BLaER1 (cell line): ENCODE results near the gene CDC14B.

Source experiments
- H3K27ac ChIP-seq: shearing (Covaris generic); formaldehyde crosslinking; 2 replicates; pipeline ENCODE4 v1.8.1; 2022
- H3K27me3 ChIP-seq: shearing (Covaris generic); formaldehyde crosslinking; 2 replicates; pipeline ENCODE4 v1.8.1; 2022
- H3K36me3 ChIP-seq: shearing (Covaris generic); formaldehyde crosslinking; 2 replicates; pipeline ENCODE4 v1.8.1; 2022
- H3K4me1 ChIP-seq: shearing (Covaris generic); formaldehyde crosslinking; 2 replicates; pipeline ENCODE4 v1.8.1; 2022
- H3K4me2 ChIP-seq: shearing (Covaris generic); formaldehyde crosslinking; 2 replicates; pipeline ENCODE4 v1.8.1; 2022
- H3K4me3 ChIP-seq: shearing (Covaris generic); formaldehyde crosslinking; 2 replicates; pipeline ENCODE4 v1.8.1; 2022
- H3K9ac ChIP-seq: shearing (Covaris generic); formaldehyde crosslinking; 2 replicates; pipeline ENCODE4 v1.8.1; 2022
- H3K9me3 ChIP-seq: shearing (Covaris generic); formaldehyde crosslinking; 2 replicates; pipeline ENCODE4 v1.8.1; 2022
- H4K20me1 ChIP-seq: shearing (Covaris generic); formaldehyde crosslinking; 2 replicates; pipeline ENCODE4 v1.8.1; 2022
- Cebpa-rat ChIP-seq: shearing (Covaris generic); IDR thresholded peaks from 2 replicates; pipeline ENCODE4 v1.8.1; 2022

Gene CDC14B

DNA sequence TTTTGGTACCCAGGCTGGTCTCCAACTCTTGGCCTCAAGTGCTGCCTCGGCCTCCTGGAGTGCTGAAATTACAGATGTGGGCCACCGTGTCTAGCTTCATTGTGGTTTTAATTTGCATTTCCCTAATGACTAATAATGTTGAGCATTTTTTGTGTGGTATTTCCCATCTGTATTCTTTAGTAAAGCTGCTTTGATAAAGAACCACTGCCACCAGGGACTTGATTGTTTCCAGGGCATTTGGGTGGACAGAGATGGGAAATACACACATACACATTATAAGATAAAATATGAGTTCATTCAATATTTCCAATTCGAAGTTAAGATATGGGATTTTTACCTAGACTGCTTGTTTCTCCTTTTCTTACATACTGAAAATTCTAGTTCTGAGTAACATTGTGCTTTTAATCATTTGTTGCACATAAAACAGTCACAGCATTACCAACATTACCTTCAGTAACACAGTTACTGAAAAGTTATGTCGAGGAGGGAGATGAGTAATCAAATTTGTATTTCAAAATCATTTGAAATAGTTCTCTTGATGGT lies 140.7 kb downstream of the CDC14B start:
- H3K36me3 ChIP-seq, result no peaks in the 10 kb centered on the region
- no peak for TF ChIP-seq Cebpa-rat
- no peaks in the 10 kb centered on the region for H3K9me3 ChIP-seq
- H4K20me1 ChIP-seq, result no peaks in the 10 kb centered on the region
- no peak overlapping the region for H3K27ac ChIP-seq
- no peaks in the 10 kb centered on the region for H3K4me1 ChIP-seq
- no peak overlapping the region for H3K4me3 ChIP-seq
- H3K27me3 ChIP-seq, result no peaks in the 10 kb centered on the region
- H3K4me2 ChIP-seq, result no peak overlapping the region
- no peak overlapping the region for H3K9ac ChIP-seq

GRCh38 chr9:96476591-96476990 lies 143.1 kb downstream of the CDC14B start:
- H3K36me3 ChIP-seq, result peaks cover 4% of the 10 kb centered on the region; the same call in 1 of the 2 replicates
- no peak overlapping the region for H3K4me2 ChIP-seq
- no peaks in the 10 kb centered on the region for H3K27me3 ChIP-seq
- H4K20me1 ChIP-seq, result no peaks in the 10 kb centered on the region
- TF ChIP-seq Cebpa-rat, result no peak
- no peak overlapping the region for H3K9ac ChIP-seq
- H3K4me3 ChIP-seq, result no peak overlapping the region
- no peaks in the 10 kb centered on the region for H3K9me3 ChIP-seq
- H3K4me1 ChIP-seq, result no peaks in the 10 kb centered on the region
- no peak overlapping the region for H3K27ac ChIP-seq

GRCh38 chr9:96476013-96476412 lies 143.6 kb downstream of the CDC14B start:
- no peaks in the 10 kb centered on the region for H3K9me3 ChIP-seq

GRCh38 chr9:96467784-96468183 lies 151.9 kb downstream of the CDC14B start:
- Histone ChIP-seq H3K27me3 (no peaks in the 10 kb centered on the region), H3K9ac (no peak overlapping the region), H3K9me3 (no peaks in the 10 kb centered on the region), H3K27ac (no peak overlapping the region), H3K4me1 (no peaks in the 10 kb centered on the region), H3K4me2 (no peak overlapping the region), H3K4me3 (no peak overlapping the region), H3K36me3 (0 out of 2 replicates have a peak, but pooled peaks cover 6% of the 10 kb centered on the region), H4K20me1 (no peaks in the 10 kb centered on the region)
- no peak for TF ChIP-seq Cebpa-rat

More at GRCh38 chr9:96476013-96476412, 143.6 kb downstream of the CDC14B start:
- H3K4me2 ChIP-seq, result no peak overlapping the region
- no peaks in the 10 kb centered on the region for H4K20me1 ChIP-seq
- H3K4me1 ChIP-seq, result no peaks in the 10 kb centered on the region
- no peak overlapping the region for H3K27ac ChIP-seq
- H3K27me3 ChIP-seq, result no peaks in the 10 kb centered on the region
- H3K36me3 ChIP-seq, result peaks cover 7% of the 10 kb centered on the region; the same call in 1 of the 2 replicates
- H3K9ac ChIP-seq, result no peak overlapping the region
- no peak overlapping the region for H3K4me3 ChIP-seq
- TF ChIP-seq Cebpa-rat, result no peak

GRCh38 chr9:96464426-96464825 lies 155.2 kb downstream of the CDC14B start:
- H3K9ac ChIP-seq, result no peak overlapping the region
- H3K9me3 ChIP-seq, result no peaks in the 10 kb centered on the region
- H3K4me2 ChIP-seq, result no peak overlapping the region
- no peak overlapping the region for H3K4me3 ChIP-seq
- no peaks in the 10 kb centered on the region for H3K4me1 ChIP-seq
- H3K36me3 ChIP-seq, result no peaks in the 10 kb centered on the region
- no peaks in the 10 kb centered on the region for H4K20me1 ChIP-seq
- TF ChIP-seq Cebpa-rat, result no peak
- no peak overlapping the region for H3K27ac ChIP-seq
- no peaks in the 10 kb centered on the region for H3K27me3 ChIP-seq

GRCh38 chr9:96462541-96462940 lies 157.1 kb downstream of the CDC14B start:
- H3K27ac ChIP-seq, result no peak overlapping the region
- H3K9me3 ChIP-seq, result no peaks in the 10 kb centered on the region
- H3K9ac ChIP-seq, result no peak overlapping the region
- no peaks in the 10 kb centered on the region for H3K36me3 ChIP-seq
- no peaks in the 10 kb centered on the region for H4K20me1 ChIP-seq
- no peak overlapping the region for H3K4me2 ChIP-seq
- H3K4me1 ChIP-seq, result no peaks in the 10 kb centered on the region
- no peak for TF ChIP-seq Cebpa-rat
- no peaks in the 10 kb centered on the region for H3K27me3 ChIP-seq
- no peak overlapping the region for H3K4me3 ChIP-seq

GRCh38 chr9:96461336-96461735 lies 158.3 kb downstream of the CDC14B start:
- Histone ChIP-seq H3K4me3 (no peak overlapping the region), H3K4me2 (no peak overlapping the region), H3K9ac (no peak overlapping the region), H4K20me1 (no peaks in the 10 kb centered on the region), H3K36me3 (no peaks in the 10 kb centered on the region), H3K27me3 (no peaks in the 10 kb centered on the region), H3K27ac (no peak overlapping the region), H3K9me3 (no peaks in the 10 kb centered on the region), H3K4me1 (no peaks in the 10 kb centered on the region)
- no peak for TF ChIP-seq Cebpa-rat

GRCh38 chr9:96460882-96461281 lies 158.8 kb downstream of the CDC14B start:
- Histone ChIP-seq H3K27me3 (no peaks in the 10 kb centered on the region), H3K4me2 (no peak overlapping the region), H3K36me3 (no peaks in the 10 kb centered on the region), H3K4me1 (no peaks in the 10 kb centered on the region), H3K27ac (no peak overlapping the region), H3K9me3 (no peaks in the 10 kb centered on the region), H3K4me3 (no peak overlapping the region), H3K9ac (no peak overlapping the region), H4K20me1 (no peaks in the 10 kb centered on the region)
- no peak for TF ChIP-seq Cebpa-rat

- TF ChIP-seq Cebpa-rat, result no peak
- no peaks in the 10 kb centered on the region for H3K36me3 ChIP-seq
- H3K4me1 ChIP-seq, result no peaks in the 10 kb centered on the region
- H3K4me3 ChIP-seq, result no peak overlapping the region
- H3K27ac ChIP-seq, result no peak overlapping the region
- H3K4me2 ChIP-seq, result no peak overlapping the region
- no peaks in the 10 kb centered on the region for H3K9me3 ChIP-seq
- no peaks in the 10 kb centered on the region for H4K20me1 ChIP-seq
- H3K9ac ChIP-seq, result no peak overlapping the region
- no peaks in the 10 kb centered on the region for H3K27me3 ChIP-seq
Measured at GRCh38 chr9:96460470-96460869, 159.2 kb downstream of the CDC14B start.

- Histone ChIP-seq H3K27ac (no peak overlapping the region), H3K9me3 (no peaks in the 10 kb centered on the region), H3K4me2 (no peak overlapping the region), H3K9ac (no peak overlapping the region), H3K36me3 (no peaks in the 10 kb centered on the region), H3K4me3 (no peak overlapping the region), H4K20me1 (no peaks in the 10 kb centered on the region), H3K27me3 (no peaks in the 10 kb centered on the region), H3K4me1 (no peaks in the 10 kb centered on the region)
- TF ChIP-seq Cebpa-rat, result no peak
Measured at GRCh38 chr9:96459268-96460007, 160.2 kb downstream of the CDC14B start.
